ENCODE data around the gene POP5. TPM values are rescaled to one million over a fixed set of nuclear protein-coding genes. Genes with fewer than 3 reads are reported as not detected.

POP5 gene
- total and polyA plus RNA-seq, 3 experiments from 2014 or later = 77.9 to 101 (median 83.1) TPM

GRCh38 chr12:120584343-120585149, 3.3 kb upstream of the POP5 start:
- Histone ChIP-seq H3K4me3 (ENCODE audit: low read length) (peak overlapping the region; percentile 26), H3K27ac (ENCODE audit: low read depth, low read length) (no peak overlapping the region), H3K27me3 (ENCODE audit: insufficient read depth, low read length, poor library complexity, severe bottlenecking) (no peaks in the 10 kb centered on the region), H3K36me3 (ENCODE audit: insufficient read depth, low read length) (no peaks in the 10 kb centered on the region), H3K4me1 (ENCODE audit: insufficient read depth, low read length) (peaks cover 16% of the 10 kb centered on the region), H3K9me3 (ENCODE audit: low read length) (no peaks in the 10 kb centered on the region)
- Mint-ChIP-seq H3K27me3 (peaks cover 6 to 11% of the 10 kb centered on the region in 2 donors), H3K27ac (peak overlapping the region in 2 of 8 donors; percentile 31 to 65), H3K4me3 (peak overlapping the region; percentile 53 to 90 (median 71)), H3K4me1 (peaks cover 31 to 43% (median 39%) of the 10 kb centered on the region in 3 donors), H3K36me3 (peaks cover 0 to 13% (median under 1%) of the 10 kb centered on the region in 3 donors), H3K9me3 (no peaks in the 10 kb centered on the region)
- ChIA-PET CTCF (interaction anchor here (0.7 to 5.9 kb wide), 6 partner anchors 18 to 527 kb away, joined by 3 to 85 read pairs (median 3); no protein-coding TSS in a partner anchor), POLR2A (interaction anchor here (0.6 kb wide), 1 partner anchor 147 kb away, joined by 3 read pairs; no protein-coding TSS in a partner anchor)
- DNase-seq = peak; percentile 36 to 70 (median 44)

GRCh38 chr12:120583478-120584030, 2.4 kb upstream of the POP5 start:
- Histone ChIP-seq H3K9me3 (ENCODE audit: low read length) (no peaks in the 10 kb centered on the region), H3K4me1 (ENCODE audit: insufficient read depth, low read length) (peaks cover 16% of the 10 kb centered on the region), H3K4me3 (ENCODE audit: low read length) (peak overlapping the region; percentile 26), H3K27ac (ENCODE audit: low read depth, low read length) (no peak overlapping the region), H3K36me3 (ENCODE audit: insufficient read depth, low read length) (peaks cover 2% of the 10 kb centered on the region), H3K27me3 (ENCODE audit: insufficient read depth, low read length, poor library complexity, severe bottlenecking) (no peaks in the 10 kb centered on the region)
- H3K27me3 Mint-ChIP-seq = peaks cover 6 to 11% of the 10 kb centered on the region in 2 donors
- H3K27ac Mint-ChIP-seq = peak overlapping the region in 6 of 8 donors; percentile 9 to 97 (median 61)
- ChIA-PET POLR2A (no interaction called here), CTCF (interaction anchor here (0.7 to 5.9 kb wide), 14 partner anchors 9 to 571 kb away, joined by 3 to 85 read pairs (median 4); no protein-coding TSS in a partner anchor)
- peaks cover 0 to 23% (median 5%) of the 10 kb centered on the region in 3 donors for H3K36me3 Mint-ChIP-seq
- peak overlapping the region; percentile 42 to 90 (median 81) for H3K4me3 Mint-ChIP-seq
- H3K9me3 Mint-ChIP-seq = no peaks in the 10 kb centered on the region
- H3K4me1 Mint-ChIP-seq = peaks cover 31 to 49% (median 47%) of the 10 kb centered on the region in 3 donors
- peak; percentile 73 to 89 (median 76) for DNase-seq

- Mint-ChIP-seq H3K27me3 (peaks cover 6 to 11% of the 10 kb centered on the region in 2 donors), H3K9me3 (no peaks in the 10 kb centered on the region), H3K36me3 (peaks cover 0 to 38% (median 5%) of the 10 kb centered on the region in 3 donors), H3K27ac (peak overlapping the region; percentile 87 to 97 (median 92)), H3K4me3 (peak overlapping the region; percentile 97 to 100 (median 98)), H3K4me1 (peaks cover 31 to 49% (median 47%) of the 10 kb centered on the region in 3 donors)
- H3K27ac ChIP-seq (ENCODE audit: low read depth, low read length) = peak overlapping the region; percentile 52
- no peaks in the 10 kb centered on the region for H3K27me3 ChIP-seq (ENCODE audit: insufficient read depth, low read length, poor library complexity, severe bottlenecking)
- CTCF ChIA-PET = interaction anchor here (0.6 to 5.9 kb wide), 14 partner anchors 11 to 478 kb away, joined by 3 to 85 read pairs (median 4); partner anchors contain the start of gene MLEC
- POLR2A ChIA-PET = interaction anchor here (0.8 to 1.8 kb wide), 4 partner anchors 10 to 256 kb away, joined by 3 to 7 read pairs (median 4); partner anchors contain the start of gene MLEC
- DNase-seq = no peak
- peak overlapping the region; percentile 97 for H3K4me3 ChIP-seq (ENCODE audit: low read length)
- H3K9me3 ChIP-seq (ENCODE audit: low read length) = no peaks in the 10 kb centered on the region
- H3K4me1 ChIP-seq (ENCODE audit: insufficient read depth, low read length) = peaks cover 16% of the 10 kb centered on the region
- H3K36me3 ChIP-seq (ENCODE audit: insufficient read depth, low read length) = peaks cover 13% of the 10 kb centered on the region
Measured at GRCh38 chr12:120581998-120582397, 796 bp upstream of the POP5 start.

- peaks cover 38% of the 10 kb centered on the region for H3K36me3 ChIP-seq (ENCODE audit: insufficient read depth, low read length)
- peaks cover 16% of the 10 kb centered on the region for H3K4me1 ChIP-seq (ENCODE audit: insufficient read depth, low read length)
- no peaks in the 10 kb centered on the region for H3K27me3 ChIP-seq (ENCODE audit: insufficient read depth, low read length, poor library complexity, severe bottlenecking)
- no peaks in the 10 kb centered on the region for H3K9me3 Mint-ChIP-seq
- no peaks in the 10 kb centered on the region for H3K9me3 ChIP-seq (ENCODE audit: low read length)
- H3K27ac ChIP-seq (ENCODE audit: low read depth, low read length) = no peak overlapping the region
- DNase-seq = no peak
- CTCF ChIA-PET = interaction anchor here (3.6 kb wide), 1 partner anchor 69 kb away, joined by 14 read pairs; no protein-coding TSS in a partner anchor
- H3K4me3 ChIP-seq (ENCODE audit: low read length) = no peak overlapping the region
- POLR2A ChIA-PET = no interaction called here
- peak overlapping the region in 6 of 7 donors; percentile 18 to 100 (median 60) for H3K4me3 Mint-ChIP-seq
- H3K27me3 Mint-ChIP-seq = peaks cover 6 to 8% of the 10 kb centered on the region in 2 donors
- H3K36me3 Mint-ChIP-seq = peaks cover 0 to 65% (median 6%) of the 10 kb centered on the region in 3 donors
- H3K4me1 Mint-ChIP-seq = peaks cover 30 to 47% (median 45%) of the 10 kb centered on the region in 3 donors
- H3K27ac Mint-ChIP-seq = peak overlapping the region in 3 of 8 donors; percentile 12 to 58 (median 47)
Measured at GRCh38 chr12:120579179-120579578, 2.0 kb downstream of the POP5 start.

- Mint-ChIP-seq H3K27ac (peak overlapping the region in 4 of 8 donors; percentile 9 to 83 (median 33)), H3K4me3 (no peak overlapping the region), H3K9me3 (no peaks in the 10 kb centered on the region), H3K27me3 (peaks cover 0 to 1% of the 10 kb centered on the region in 2 donors), H3K36me3 (peaks cover 8 to 95% (median 14%) of the 10 kb centered on the region in 3 donors), H3K4me1 (peaks cover 0 to 4% (median 1%) of the 10 kb centered on the region in 3 donors)
- no peak for DNase-seq
- Histone ChIP-seq H3K9me3 (ENCODE audit: low read length) (no peaks in the 10 kb centered on the region), H3K4me3 (ENCODE audit: low read length) (no peak overlapping the region), H3K36me3 (ENCODE audit: insufficient read depth, low read length) (peaks cover 75% of the 10 kb centered on the region), H3K27me3 (ENCODE audit: insufficient read depth, low read length, poor library complexity, severe bottlenecking) (no peaks in the 10 kb centered on the region), H3K27ac (ENCODE audit: low read depth, low read length) (no peak overlapping the region), H3K4me1 (ENCODE audit: insufficient read depth, low read length) (no peaks in the 10 kb centered on the region)
- POLR2A ChIA-PET = no interaction called here
- CTCF ChIA-PET = interaction anchor here (1.8 to 2.2 kb wide), 2 partner anchors 9 to 75 kb away, joined by 4 to 9 read pairs; no protein-coding TSS in a partner anchor
Measured at GRCh38 chr12:120574106-120574505, 7.1 kb downstream of the POP5 start.

GRCh38 chr12:120573560-120573959, 7.6 kb downstream of the POP5 start:
- DNase-seq = no peak
- peak overlapping the region in 3 of 8 donors; percentile 9 to 56 (median 51) for H3K27ac Mint-ChIP-seq
- ChIA-PET CTCF (interaction anchor here (2.2 kb wide), 1 partner anchor 10 kb away, joined by 9 read pairs; no protein-coding TSS in a partner anchor), POLR2A (no interaction called here)
- H3K4me1 Mint-ChIP-seq = no peaks in the 10 kb centered on the region
- H3K36me3 Mint-ChIP-seq = peaks cover 8 to 95% (median 14%) of the 10 kb centered on the region in 3 donors
- peaks cover 73% of the 10 kb centered on the region for H3K36me3 ChIP-seq (ENCODE audit: insufficient read depth, low read length)
- H3K4me3 Mint-ChIP-seq = no peak overlapping the region
- no peaks in the 10 kb centered on the region for H3K4me1 ChIP-seq (ENCODE audit: insufficient read depth, low read length)
- no peak overlapping the region for H3K4me3 ChIP-seq (ENCODE audit: low read length)
- peaks cover 0 to 1% of the 10 kb centered on the region in 2 donors for H3K27me3 Mint-ChIP-seq
- no peaks in the 10 kb centered on the region for H3K27me3 ChIP-seq (ENCODE audit: insufficient read depth, low read length, poor library complexity, severe bottlenecking)
- H3K9me3 ChIP-seq (ENCODE audit: low read length) = no peaks in the 10 kb centered on the region
- no peaks in the 10 kb centered on the region for H3K9me3 Mint-ChIP-seq
- no peak overlapping the region for H3K27ac ChIP-seq (ENCODE audit: low read depth, low read length)

GRCh38 chr12:120571299-120571698, 9.9 kb downstream of the POP5 start:
- H3K4me1 ChIP-seq (ENCODE audit: insufficient read depth, low read length) = no peaks in the 10 kb centered on the region
- Mint-ChIP-seq H3K36me3 (peaks cover 8 to 93% (median 16%) of the 10 kb centered on the region in 3 donors), H3K4me1 (no peaks in the 10 kb centered on the region), H3K27me3 (peaks cover 0 to 1% of the 10 kb centered on the region in 2 donors), H3K4me3 (no peak overlapping the region), H3K27ac (peak overlapping the region in 2 of 8 donors; percentile 59 to 61), H3K9me3 (no peaks in the 10 kb centered on the region)
- DNase-seq = no peak
- no peaks in the 10 kb centered on the region for H3K9me3 ChIP-seq (ENCODE audit: low read length)
- no peak overlapping the region for H3K4me3 ChIP-seq (ENCODE audit: low read length)
- H3K27ac ChIP-seq (ENCODE audit: low read depth, low read length) = no peak overlapping the region
- ChIA-PET POLR2A (interaction anchor here (1.0 to 1.5 kb wide), 2 partner anchors 10 to 106 kb away, joined by 3 to 5 read pairs; partner anchors contain the start of gene POP5), CTCF (interaction anchor here (2.9 kb wide), 1 partner anchor 10 kb away, joined by 10 read pairs; the partner anchor contains the start of gene POP5)
- H3K27me3 ChIP-seq (ENCODE audit: insufficient read depth, low read length, poor library complexity, severe bottlenecking) = no peaks in the 10 kb centered on the region
- H3K36me3 ChIP-seq (ENCODE audit: insufficient read depth, low read length) = peaks cover 64% of the 10 kb centered on the region

All from CD8-positive, alpha-beta memory T cell (primary cell).